GM18519 (cell line): ENCODE measurements around the gene EFL1.
A peak's percentile ranks its signal among the peaks of the same experiment; 100 is the strongest.
"Not testable (repeated sequence)": the region's sequence is repeated elsewhere in the genome, so short reads cannot be mapped to it uniquely, and the experiment has no call there.

Experiments
- ATAC-seq: cut with Tn5 transposase; IDR thresholded peaks from one replicate; pipeline ENCODE4 v1.9.1; 2021; ENCODE audit warnings: mild to moderate bottlenecking, moderate library complexity; ENCODE audit not compliant: unreplicated experiment, low FRiP score

Gene EFL1

DNA sequence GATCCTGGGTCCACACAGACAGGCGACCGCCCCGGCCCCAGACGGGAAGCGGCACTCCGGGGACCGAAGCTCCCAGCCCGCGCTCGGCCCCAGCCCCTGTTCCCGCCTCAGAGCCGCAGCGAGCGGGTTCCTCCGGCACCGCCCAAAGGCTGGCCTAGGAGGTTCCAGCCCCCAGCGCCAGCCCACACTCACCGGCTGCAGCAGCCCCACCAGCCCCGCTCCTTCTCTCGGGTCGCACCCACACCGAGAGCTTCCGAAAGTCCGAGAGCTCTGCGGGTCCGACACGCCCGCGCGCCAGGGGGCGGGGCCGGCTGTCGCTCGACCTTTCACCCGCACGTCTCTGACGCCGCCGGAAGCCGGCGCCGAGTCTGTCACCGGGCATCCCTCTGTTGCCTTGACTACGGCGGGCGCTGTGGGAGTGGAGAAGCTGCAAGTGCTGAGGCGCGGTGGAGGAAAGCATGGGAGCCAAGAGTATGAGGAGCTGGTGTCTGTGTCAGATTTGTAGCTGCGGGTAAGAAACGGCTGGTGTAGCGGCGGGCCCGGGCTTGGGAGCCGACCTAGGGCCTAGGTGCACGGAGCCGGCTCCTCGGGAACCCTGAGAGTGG, at the start of gene EFL1, which contains the start of gene SAXO2:
EFL1 (minus strand) TSS at position 313 of the 605 bp plus-strand sequence. CDS start 956 bp downstream, outside the sequence.
SAXO2 (plus strand) TSS at position 397 of the 605 bp plus-strand sequence; CDS start at position 459, 62 bp downstream.
- ATAC-seq, result peak; percentile 91

GRCh38 chr15:82311321-82311720, 48.8 kb upstream of the EFL1 start:
- ATAC-seq, result not testable (repeated sequence)

DNA sequence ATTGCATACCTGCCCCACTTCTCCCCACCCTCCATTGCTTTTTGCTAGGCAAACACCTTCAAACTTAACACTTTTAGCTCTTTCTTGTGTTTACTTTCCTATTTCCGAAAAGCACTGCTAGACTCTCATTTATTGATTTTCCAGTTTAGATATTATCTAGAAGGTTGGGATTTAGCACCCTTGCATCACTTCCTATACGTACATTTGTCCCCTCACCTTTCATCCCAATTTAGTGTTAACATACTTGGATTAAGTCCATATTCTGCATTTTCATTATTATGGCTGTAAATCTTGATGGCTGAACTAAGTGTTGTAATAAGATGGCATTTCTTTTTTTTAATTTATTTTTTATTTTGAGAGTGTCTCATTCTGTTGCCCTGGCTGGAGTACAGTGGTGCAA, 47.3 kb upstream of the EFL1 start:
- ATAC-seq, result no peak

DNA sequence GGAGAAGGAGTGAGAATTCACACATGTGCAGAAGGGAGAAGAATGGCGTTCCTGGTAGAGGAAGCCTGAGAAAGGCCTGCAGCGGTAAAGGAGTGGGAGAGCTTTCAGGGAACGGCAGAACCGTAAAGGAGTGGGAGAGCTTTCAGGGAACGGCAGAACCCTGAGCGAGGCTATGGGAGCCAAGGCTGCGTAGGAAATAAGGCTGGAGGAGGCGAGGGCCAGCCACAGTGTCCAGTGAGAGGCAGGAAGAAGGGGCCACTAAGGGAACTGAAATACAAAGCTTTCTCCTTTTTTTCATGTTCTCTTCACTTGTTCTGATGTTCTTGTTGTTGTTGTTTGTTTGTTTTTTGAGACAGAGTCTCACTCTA, 45.2 kb upstream of the EFL1 start:
- no peak for ATAC-seq

DNA sequence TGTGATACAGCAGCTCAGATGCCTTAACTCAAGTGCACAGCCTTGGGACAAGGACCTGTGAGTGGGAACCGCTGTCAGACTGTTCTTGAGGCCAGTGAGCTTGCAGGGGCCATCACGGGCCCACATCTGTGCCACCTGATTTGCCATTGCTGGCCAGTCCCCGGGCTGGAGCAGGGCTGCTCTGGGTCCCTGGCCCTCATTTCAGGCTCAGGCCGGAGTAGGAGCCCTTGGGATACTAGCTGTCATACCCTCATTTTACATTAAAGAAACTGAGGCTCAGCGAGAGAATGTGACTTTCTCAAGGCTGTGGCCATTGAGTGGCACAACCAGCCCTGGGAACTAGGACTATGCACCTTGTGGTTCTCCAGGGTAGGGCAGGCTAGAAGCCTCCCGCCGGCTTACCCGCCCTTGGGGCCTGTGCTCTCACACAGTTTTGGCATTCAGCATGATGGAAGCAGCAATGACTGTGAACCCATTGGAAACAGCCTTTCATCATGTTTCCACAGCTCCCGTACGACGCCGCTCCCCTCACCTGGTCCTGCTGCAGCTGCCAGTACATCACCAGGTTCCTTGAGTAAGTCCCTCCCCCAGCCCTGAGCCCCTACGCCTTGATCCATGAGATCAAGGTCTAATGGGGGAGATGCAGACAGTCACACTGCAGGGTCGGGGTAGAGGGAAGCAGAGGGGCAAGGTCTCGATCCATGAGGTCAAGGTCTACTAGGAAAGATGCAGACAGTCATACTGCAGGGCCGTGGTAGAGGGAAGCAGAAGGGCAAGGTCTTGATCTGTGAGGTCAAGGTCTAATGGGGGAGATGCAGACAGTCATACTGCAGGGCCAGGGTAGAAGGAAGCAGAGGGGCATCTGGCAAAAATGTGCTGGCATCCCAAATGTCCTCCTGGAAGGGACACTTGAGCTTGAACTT, 44.5 kb upstream of the EFL1 start:
- no peak for ATAC-seq

GRCh38 chr15:82305621-82306048, 43.1 kb upstream of the EFL1 start:
- no peak for ATAC-seq

DNA sequence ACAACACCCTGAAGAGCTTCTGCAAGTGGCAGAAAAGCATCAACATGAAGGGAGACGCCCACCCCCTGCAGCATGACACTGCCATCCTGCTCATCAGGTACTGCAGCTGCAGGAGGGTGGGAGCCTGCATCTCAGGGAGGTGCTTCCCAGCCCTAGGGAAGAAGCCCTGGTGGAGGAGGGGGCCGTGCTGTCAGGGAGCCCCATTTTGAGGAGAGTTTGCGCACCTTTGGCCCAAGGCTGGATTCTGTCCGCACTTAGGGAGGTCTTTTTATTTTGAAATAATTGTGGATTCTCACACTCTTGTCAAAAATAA, 42.2 kb upstream of the EFL1 start:
- ATAC-seq, result no peak

DNA sequence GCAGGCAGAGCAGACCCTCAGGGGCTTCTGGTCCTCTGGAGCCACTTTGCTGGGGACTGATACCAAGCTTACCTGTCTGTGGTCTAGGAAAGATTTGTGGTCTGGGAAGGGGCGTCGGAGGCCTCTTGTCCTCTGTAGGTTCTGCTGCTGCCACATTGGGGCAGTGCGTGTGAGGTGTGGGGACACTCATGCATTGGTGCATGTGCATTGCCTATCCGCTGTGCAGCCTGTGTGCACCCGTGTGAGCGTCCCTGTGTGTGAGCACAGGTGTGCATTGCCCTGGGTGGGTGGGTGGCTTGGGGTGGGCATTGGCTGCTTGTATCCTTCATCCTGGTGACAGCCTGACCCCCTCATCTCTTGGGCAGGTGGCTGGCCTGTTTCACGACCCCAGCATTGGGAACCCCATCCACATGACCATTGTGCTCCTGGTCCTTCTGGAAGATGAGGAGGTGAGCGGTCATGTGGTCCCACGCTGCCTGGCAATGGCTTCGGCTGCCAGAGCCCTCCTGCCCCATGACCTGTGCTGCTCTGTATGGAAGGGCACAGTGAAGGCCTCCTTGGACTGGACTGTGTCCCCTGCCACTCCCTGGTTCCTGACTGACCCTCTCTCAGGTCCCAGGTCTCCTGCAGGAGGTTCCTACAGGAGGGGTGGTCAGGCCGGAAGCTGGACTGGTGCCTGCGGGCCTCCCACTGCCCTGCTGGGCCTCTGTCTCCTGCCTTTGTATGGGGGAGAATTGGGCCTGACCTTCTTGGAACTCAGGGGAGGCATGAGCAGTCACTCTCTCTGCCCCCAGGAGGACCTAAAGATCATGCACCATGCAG, 41.6 kb upstream of the EFL1 start:
- no peak for ATAC-seq

- ATAC-seq, result no peak
These were observed 38.9 kb upstream of the EFL1 start for GRCh38 chr15:82301296-82302016.

DNA sequence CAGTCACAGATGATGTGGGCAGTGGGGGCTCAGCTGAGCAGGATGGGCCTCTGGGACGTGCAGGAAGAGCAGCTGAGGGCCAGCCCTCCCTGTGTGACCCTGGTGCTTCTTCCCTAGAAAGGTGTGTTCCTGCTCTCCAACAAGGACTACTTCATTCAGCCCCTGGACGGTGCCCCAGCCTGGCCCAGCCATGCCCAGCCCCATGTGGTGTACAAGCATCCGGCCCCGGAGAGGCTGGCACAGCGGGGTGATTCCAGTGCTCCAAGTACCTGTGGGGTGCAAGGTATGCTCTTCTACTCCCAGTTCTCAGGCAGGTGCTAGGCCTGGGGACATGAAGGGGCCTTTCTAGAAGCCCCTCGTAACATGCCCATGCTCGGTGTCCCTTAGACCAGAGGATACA, 38.3 kb upstream of the EFL1 start:
- no peak for ATAC-seq

- not testable (repeated sequence) for ATAC-seq
These were observed 37.8 kb upstream of the EFL1 start for GRCh38 chr15:82300326-82300725.

GRCh38 chr15:82299511-82299914, 37.0 kb upstream of the EFL1 start:
- not testable (repeated sequence) for ATAC-seq

- no peak for ATAC-seq
These were observed 36.0 kb upstream of the EFL1 start for GRCh38 chr15:82298520-82298919.

DNA sequence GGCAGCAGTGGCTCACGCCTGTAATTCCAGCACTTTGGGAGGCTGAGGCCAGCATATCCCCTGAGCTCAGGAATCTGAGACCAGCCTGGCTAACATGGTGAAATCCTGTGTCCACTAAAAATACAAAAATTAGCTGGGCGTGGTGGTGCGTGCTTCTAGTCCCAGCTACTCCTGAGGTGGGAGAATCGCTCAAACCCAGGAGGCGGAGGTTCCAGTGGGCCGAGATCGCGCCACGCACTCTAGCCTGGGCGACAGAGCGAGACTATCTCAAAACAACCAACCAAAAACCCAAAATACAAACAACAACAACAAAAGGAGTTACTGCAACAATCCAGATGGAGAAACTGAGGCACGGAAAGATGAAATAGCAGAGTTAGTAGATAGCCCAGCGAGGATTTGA, 35.5 kb upstream of the EFL1 start:
- ATAC-seq, result no peak

GRCh38 chr15:82297546-82297945, 35.0 kb upstream of the EFL1 start:
- no peak for ATAC-seq

DNA sequence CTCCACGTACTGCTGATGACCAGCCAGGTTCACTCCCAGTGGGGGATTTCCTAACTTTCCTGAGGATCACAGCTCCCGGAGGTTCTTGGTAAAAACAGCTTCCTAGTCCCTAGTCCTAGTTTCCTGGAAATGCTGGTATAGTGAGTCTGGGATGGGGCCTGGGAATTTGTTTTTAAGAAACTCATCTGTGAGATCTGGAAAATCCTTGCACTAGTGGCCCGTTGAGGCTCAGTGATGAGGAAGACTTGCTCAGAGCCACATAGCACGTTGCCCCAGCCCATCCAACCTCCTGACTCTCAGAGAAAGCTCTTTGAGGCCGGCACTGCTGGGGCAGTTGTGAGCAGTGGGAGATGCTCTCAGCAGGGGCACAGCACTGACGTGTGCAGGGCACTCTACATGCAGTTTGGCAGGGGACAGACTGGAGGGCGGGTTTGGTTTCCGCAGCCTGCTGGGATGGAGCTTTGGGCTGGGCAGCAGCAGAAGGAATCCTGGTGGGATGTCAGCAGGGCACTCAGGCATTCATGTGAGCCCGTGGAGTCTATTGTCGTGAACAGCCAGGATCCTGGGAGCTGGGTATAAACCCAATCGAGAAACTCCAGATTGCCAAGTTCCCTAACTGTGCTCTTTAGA, 31.6 kb upstream of the EFL1 start:
- ATAC-seq, result no peak

DNA sequence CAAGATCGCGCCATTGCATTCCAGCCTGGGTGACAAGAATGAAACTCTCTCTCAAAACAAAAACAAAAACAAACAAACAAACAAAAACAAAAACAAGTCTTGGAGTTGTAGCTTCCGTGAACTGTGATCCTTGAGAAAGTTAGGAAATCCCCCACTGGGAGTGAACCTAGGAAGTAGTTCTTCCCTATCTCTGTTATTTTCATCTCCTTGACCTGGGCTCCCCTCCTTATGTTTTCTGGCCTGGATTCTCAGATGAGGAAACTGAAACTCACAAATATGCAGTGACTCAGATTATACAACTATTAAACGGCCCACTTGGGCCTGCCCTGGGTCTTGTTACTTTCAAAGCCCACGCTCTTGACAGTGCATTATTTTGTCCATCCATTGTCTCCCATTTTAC, 29.7 kb upstream of the EFL1 start:
- ATAC-seq, result no peak

DNA sequence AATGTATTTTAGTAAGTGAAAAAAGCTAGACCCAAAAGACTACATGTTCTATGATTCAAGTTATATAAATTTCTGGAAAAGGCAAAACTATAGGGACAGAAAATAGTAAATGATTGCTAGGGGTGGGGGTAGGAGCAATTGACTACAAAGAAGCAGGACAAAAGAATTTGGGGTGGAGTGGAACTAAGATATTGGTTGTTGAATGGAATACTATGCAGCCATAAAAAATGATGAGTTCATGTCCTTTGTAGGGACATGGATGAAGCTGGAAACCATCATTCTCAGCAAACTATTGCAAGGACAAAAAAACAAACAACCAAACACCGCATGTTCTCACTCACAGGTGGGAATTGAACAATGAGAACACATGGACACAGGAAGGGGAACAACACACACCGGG, 25.7 kb upstream of the EFL1 start:
- not testable (repeated sequence) for ATAC-seq

DNA sequence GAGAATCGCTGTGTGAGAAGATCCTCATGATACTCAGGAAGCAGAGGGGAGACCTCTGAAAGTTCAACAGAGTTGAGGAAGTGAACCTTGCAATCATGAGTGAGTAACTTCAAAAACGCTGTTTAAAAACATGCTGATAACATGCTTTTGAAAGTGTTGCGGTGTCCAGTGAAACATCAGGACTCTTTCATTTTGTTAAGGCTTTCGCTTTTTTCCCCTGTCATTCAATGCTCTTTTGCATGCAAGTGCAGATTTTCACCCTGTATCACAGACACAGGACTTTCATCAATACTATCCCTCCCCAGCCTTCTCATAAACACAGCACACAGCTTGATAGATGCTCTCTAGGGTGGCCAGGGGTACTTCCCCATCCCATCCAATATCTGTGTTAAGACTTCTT, 23.9 kb upstream of the EFL1 start:
- peak; percentile 83 for ATAC-seq

DNA sequence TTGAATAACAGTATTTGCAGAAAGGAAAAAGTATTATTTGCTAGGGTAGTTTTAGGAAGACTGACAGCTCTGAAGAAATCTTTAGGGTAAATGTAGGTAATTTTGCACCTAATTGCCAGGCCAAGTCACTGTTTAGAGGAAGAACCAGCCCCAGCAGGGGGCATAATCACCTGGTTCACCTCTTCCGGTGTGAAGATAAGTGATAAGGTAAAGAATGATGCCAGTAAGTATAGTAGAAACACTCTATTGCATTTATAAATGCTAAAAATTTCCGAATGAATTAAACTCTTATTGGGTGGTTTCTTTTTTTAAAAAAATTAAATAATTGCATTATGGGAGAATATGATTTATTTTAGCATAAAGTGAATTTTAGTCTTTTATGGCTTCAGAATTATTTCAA, 21.8 kb upstream of the EFL1 start:
- ATAC-seq, result not testable (repeated sequence)
